Measurements from ENCODE around the gene FASTK.

FASTK gene

GRCh38 chr7:151078233-151079040 is 2.2 kb downstream of the FASTK start:
- intact Hi-C loops (cut with micrococcal nuclease), result no loop called here
- H3K36me3 Mint-ChIP-seq (ENCODE audit: low read depth), result peaks cover 95% of the 10 kb centered on the region
- H3K4me3 Mint-ChIP-seq, result no peak overlapping the region
- no peak overlapping the region for H3K27ac Mint-ChIP-seq
- no peaks in the 10 kb centered on the region for H3K27me3 Mint-ChIP-seq
- H3K9me3 Mint-ChIP-seq, result no peaks in the 10 kb centered on the region
- H3K4me1 Mint-ChIP-seq (ENCODE audit: low read depth), result peaks cover 55% of the 10 kb centered on the region

- intact Hi-C loops (cut with micrococcal nuclease), result no loop called here
- Mint-ChIP-seq H3K36me3 (ENCODE audit: low read depth) (peaks cover 96% of the 10 kb centered on the region), H3K9me3 (no peaks in the 10 kb centered on the region), H3K27ac (no peak overlapping the region), H3K27me3 (no peaks in the 10 kb centered on the region), H3K4me3 (no peak overlapping the region), H3K4me1 (ENCODE audit: low read depth) (peaks cover 51% of the 10 kb centered on the region)
Measured at GRCh38 chr7:151077705-151078232, 2.8 kb downstream of the FASTK start.

GRCh38 chr7:151076863-151077704 is 3.5 kb downstream of the FASTK start:
- H3K27me3 Mint-ChIP-seq, result no peaks in the 10 kb centered on the region
- H3K4me3 Mint-ChIP-seq, result no peak overlapping the region

GRCh38 chr7:151075978-151076426 is 4.6 kb downstream of the FASTK start:
- intact Hi-C loops (cut with micrococcal nuclease), result no loop called here
- H3K27me3 Mint-ChIP-seq, result no peaks in the 10 kb centered on the region
- peaks cover 36% of the 10 kb centered on the region for H3K4me1 Mint-ChIP-seq (ENCODE audit: low read depth)
- peaks cover 99% of the 10 kb centered on the region for H3K36me3 Mint-ChIP-seq (ENCODE audit: low read depth)
- no peak overlapping the region for H3K4me3 Mint-ChIP-seq
- H3K27ac Mint-ChIP-seq, result no peak overlapping the region
- no peaks in the 10 kb centered on the region for H3K9me3 Mint-ChIP-seq

More at GRCh38 chr7:151076863-151077704, 3.5 kb downstream of the FASTK start:
- intact Hi-C loops (cut with micrococcal nuclease), result no loop called here
- peaks cover 44% of the 10 kb centered on the region for H3K4me1 Mint-ChIP-seq (ENCODE audit: low read depth)
- no peaks in the 10 kb centered on the region for H3K9me3 Mint-ChIP-seq
- no peak overlapping the region for H3K27ac Mint-ChIP-seq
- peaks cover 97% of the 10 kb centered on the region for H3K36me3 Mint-ChIP-seq (ENCODE audit: low read depth)

- no peak overlapping the region for H3K27ac Mint-ChIP-seq
- no peak overlapping the region for H3K4me3 Mint-ChIP-seq
- peaks cover 99% of the 10 kb centered on the region for H3K36me3 Mint-ChIP-seq (ENCODE audit: low read depth)
- H3K4me1 Mint-ChIP-seq (ENCODE audit: low read depth), result peaks cover 36% of the 10 kb centered on the region
- no peaks in the 10 kb centered on the region for H3K27me3 Mint-ChIP-seq
- no peaks in the 10 kb centered on the region for H3K9me3 Mint-ChIP-seq
- intact Hi-C loops (cut with micrococcal nuclease), result no loop called here
Measured at GRCh38 chr7:151075662-151075971, 5.0 kb downstream of the FASTK start.

- H3K27me3 Mint-ChIP-seq, result no peaks in the 10 kb centered on the region
- H3K36me3 Mint-ChIP-seq (ENCODE audit: low read depth), result peaks cover 99% of the 10 kb centered on the region
- H3K4me3 Mint-ChIP-seq, result no peak overlapping the region
- intact Hi-C loops (cut with micrococcal nuclease), result no loop called here
- no peak overlapping the region for H3K27ac Mint-ChIP-seq
- H3K4me1 Mint-ChIP-seq (ENCODE audit: low read depth), result peaks cover 33% of the 10 kb centered on the region
- H3K9me3 Mint-ChIP-seq, result no peaks in the 10 kb centered on the region
Measured at GRCh38 chr7:151074817-151075661, 5.6 kb downstream of the FASTK start.

GRCh38 chr7:151073990-151074389 is 6.6 kb downstream of the FASTK start:
- no peaks in the 10 kb centered on the region for H3K9me3 Mint-ChIP-seq
- intact Hi-C loops (cut with micrococcal nuclease), result no loop called here
- H3K27ac Mint-ChIP-seq, result no peak overlapping the region
- no peaks in the 10 kb centered on the region for H3K27me3 Mint-ChIP-seq
- H3K4me3 Mint-ChIP-seq, result no peak overlapping the region
- H3K4me1 Mint-ChIP-seq (ENCODE audit: low read depth), result peaks cover 22% of the 10 kb centered on the region
- peaks cover 100% of the 10 kb centered on the region for H3K36me3 Mint-ChIP-seq (ENCODE audit: low read depth)

- Mint-ChIP-seq H3K36me3 (ENCODE audit: low read depth) (peaks cover 100% of the 10 kb centered on the region), H3K27ac (no peak overlapping the region), H3K27me3 (no peaks in the 10 kb centered on the region), H3K4me1 (ENCODE audit: low read depth) (peaks cover 5% of the 10 kb centered on the region), H3K9me3 (no peaks in the 10 kb centered on the region), H3K4me3 (no peak overlapping the region)
- intact Hi-C loops (cut with micrococcal nuclease), result no loop called here
Measured at GRCh38 chr7:151071032-151071866, 9.4 kb downstream of the FASTK start.

- Mint-ChIP-seq H3K36me3 (ENCODE audit: low read depth) (peaks cover 100% of the 10 kb centered on the region), H3K4me1 (ENCODE audit: low read depth) (no peaks in the 10 kb centered on the region), H3K27me3 (no peaks in the 10 kb centered on the region), H3K27ac (no peak overlapping the region), H3K4me3 (no peak overlapping the region), H3K9me3 (no peaks in the 10 kb centered on the region)
- intact Hi-C loops (cut with micrococcal nuclease), result no loop called here
Measured at GRCh38 chr7:151070574-151070960, 10.0 kb downstream of the FASTK start.

- no peaks in the 10 kb centered on the region for H3K27me3 Mint-ChIP-seq
- no peak overlapping the region for H3K27ac Mint-ChIP-seq
- H3K9me3 Mint-ChIP-seq, result no peaks in the 10 kb centered on the region
- H3K4me1 Mint-ChIP-seq (ENCODE audit: low read depth), result no peaks in the 10 kb centered on the region
- intact Hi-C loops (cut with micrococcal nuclease), result no loop called here
- H3K4me3 Mint-ChIP-seq, result no peak overlapping the region
- H3K36me3 Mint-ChIP-seq (ENCODE audit: low read depth), result peaks cover 100% of the 10 kb centered on the region
Measured at GRCh38 chr7:151069841-151070573, 10.6 kb downstream of the FASTK start.

- H3K27me3 Mint-ChIP-seq, result no peaks in the 10 kb centered on the region
- H3K27ac Mint-ChIP-seq, result no peak overlapping the region
- no peaks in the 10 kb centered on the region for H3K9me3 Mint-ChIP-seq
- no peak overlapping the region for H3K4me3 Mint-ChIP-seq
- intact Hi-C loops (cut with micrococcal nuclease), result no loop called here
- H3K36me3 Mint-ChIP-seq (ENCODE audit: low read depth), result peaks cover 100% of the 10 kb centered on the region
- H3K4me1 Mint-ChIP-seq (ENCODE audit: low read depth), result no peaks in the 10 kb centered on the region
Measured at GRCh38 chr7:151068069-151068773, 12.4 kb downstream of the FASTK start.

- Mint-ChIP-seq H3K4me1 (ENCODE audit: low read depth) (peaks cover 7% of the 10 kb centered on the region), H3K9me3 (no peaks in the 10 kb centered on the region), H3K27ac (no peak overlapping the region), H3K36me3 (ENCODE audit: low read depth) (peaks cover 100% of the 10 kb centered on the region), H3K27me3 (no peaks in the 10 kb centered on the region), H3K4me3 (no peak overlapping the region)
- intact Hi-C loops (cut with micrococcal nuclease), result no loop called here
Measured at GRCh38 chr7:151066273-151066974, 14.2 kb downstream of the FASTK start.

Data from dendritic cell treated with granulocyte-macrophage colony-stimulating factor and Interleukin-4, amounts not matched to agents 40 ng/mL and 50 ng/mL, for 4 days (primary cell).